Measurements from ENCODE around the gene GCNA.
"Not testable (repeated sequence)": the region's sequence is repeated elsewhere in the genome, so short reads cannot be mapped to it uniquely, and the experiment has no call there.

Gene GCNA

DNA sequence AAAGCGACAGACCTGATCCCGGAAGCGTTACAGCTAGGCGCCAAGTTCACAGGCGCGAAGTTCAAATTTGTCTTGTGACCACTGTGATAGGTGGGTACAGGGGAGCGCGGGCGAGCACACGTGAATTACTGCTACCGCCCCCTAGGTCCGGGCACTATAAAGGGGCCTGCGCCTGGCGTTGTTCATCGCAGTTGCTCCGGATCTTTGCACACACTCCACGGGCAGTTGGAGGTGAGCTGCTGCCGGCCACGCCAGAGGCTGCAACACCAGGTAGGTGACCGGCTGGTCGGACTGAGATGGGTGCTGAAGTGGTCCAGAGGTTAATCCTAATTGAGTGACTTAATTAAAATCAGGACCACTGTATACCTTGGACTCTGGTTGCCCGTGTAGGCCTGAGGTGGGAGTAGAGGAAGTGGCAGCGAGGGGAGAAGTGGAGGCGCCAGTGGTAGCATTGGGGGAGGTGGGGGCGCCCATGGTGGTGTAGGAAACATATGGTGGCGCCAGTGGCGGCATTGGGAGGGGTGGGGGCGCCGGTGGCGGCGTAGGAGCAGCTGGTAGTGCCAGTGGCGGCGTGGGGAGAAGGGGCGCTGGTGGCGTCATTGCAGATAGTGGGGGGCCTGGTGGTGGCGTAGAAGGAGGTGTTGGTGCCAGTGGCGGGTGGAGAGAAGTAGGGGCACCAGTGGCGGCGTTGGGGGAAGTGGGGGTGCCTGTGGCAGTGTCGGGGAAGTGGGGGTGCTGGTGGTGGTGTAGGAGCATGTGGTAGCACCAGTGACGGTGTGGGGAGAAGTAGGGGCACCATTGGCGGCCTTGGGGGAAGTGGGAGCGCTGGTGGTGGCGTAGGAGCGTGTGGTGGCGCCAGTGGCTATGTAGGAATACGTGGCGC is at the start of gene GCNA:
TSS of gene GCNA (plus strand) at position 185 of the 883 bp plus-strand sequence. CDS start 2,385 bp downstream, outside the sequence.
- DNase-seq = no peak

DNA sequence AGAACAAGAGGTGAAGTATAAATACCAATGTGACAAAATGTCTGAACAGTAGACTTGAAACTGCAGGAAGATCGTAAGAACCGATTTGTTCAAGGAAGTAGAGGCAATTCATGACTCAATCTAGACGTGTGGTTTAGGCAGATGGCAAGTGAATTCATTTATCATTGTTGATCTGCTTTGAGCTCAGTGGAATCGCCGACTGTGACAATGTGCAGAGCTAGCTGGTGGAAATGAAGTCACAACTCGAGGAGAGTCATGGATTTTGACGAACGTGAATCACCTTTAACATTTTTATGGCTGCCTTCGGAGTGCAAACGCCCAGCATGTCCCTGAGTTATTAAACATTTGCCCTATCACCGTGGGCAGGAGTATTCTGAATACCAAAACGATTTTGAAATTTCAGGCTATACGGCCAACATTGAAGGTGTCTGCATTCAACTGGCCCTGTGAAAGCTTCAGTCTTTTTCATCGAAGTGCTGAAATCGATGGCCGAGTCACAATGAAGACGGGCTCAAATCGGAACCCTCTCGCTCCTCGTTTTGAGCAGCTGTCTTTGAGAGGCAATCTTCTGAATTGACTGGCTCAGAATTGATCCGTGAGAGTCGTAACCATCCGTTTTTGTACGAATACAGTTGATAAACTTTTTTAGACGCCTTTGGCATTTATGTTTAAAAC is 46.0 kb upstream of the GCNA start:
- peak; percentile 36 for DNase-seq

DNA sequence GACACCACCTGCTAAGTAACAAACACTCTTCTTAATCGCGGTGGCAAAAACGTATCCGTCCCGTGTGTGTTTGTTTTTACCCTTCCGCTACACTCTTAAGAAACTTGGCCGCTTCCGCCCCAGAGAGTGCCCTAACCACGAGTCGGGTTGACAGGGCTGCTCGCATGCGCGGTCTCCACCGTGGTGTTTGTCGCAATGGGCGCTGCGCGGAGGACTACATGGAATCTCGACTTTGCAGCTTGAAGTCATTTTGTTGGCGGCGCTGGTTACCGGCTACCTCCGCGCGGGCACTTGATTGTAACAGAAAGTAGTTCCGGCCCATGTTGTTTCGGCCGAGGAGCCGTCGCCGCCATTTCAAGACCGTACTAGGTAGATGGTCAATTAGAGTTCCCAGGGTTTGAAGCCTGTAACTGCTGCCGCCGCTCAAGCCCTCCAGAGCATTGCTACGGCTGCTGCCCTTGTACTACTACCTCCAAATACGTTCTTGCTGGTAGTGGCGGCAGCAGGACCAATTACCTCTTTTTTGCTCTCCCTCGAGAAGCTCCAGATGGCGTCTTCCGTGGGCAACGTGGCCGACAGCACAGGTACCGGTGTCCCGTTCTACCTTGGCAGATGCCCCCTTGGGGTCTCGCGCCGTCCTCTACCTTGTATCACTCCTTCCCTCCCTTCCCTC is 45.3 kb upstream of the GCNA start, which contains the start of gene OGT:
TSS of gene OGT (plus strand) at position 352 of the 673 bp plus-strand sequence. CDS start at position 548, 196 bp downstream.
- DNase-seq = peak; percentile 98

- DNase-seq = no peak
Observed at GRCh38 chrX:71533516-71533850, 44.8 kb upstream of the GCNA start.

GRCh38 chrX:71533851-71534561 is 44.2 kb upstream of the GCNA start:
- DNase-seq = peak; percentile 61

DNA sequence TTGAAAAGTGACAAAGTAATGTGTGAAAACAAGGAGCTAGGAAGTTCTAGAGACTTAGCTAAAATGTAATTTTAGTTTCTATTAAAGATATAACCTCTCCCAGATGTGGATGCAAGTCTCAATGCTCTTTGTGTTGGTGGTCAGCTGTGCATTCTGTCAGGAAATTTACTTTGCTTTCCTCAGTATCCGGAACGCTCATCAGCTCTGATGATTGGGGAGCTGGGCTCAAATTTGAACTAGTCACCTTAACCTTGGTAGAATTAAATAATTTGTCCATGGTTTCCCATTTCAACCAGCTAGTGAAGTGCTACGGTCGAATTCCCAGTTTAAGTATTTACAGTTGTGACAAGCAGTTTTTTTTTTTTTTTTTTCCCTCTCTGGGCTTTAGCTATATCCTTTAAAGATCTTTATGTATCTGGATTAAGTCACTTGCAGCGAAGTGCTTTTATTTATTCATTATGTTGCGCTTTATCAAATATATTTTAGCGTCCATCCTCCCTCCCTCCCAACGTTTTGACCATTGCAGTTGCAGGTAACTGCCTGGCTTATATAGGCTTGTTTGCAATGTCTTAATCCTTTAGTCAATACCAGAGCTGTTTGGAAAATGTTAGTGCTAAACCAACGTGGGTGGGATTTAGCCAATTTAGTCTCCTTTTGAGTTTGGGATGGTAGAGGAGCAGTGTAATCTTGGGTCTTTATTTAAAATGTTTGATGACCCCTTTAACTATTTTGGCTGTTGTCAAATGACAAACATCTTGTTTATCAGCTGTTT is 43.3 kb upstream of the GCNA start:
- no peak for DNase-seq

DNA sequence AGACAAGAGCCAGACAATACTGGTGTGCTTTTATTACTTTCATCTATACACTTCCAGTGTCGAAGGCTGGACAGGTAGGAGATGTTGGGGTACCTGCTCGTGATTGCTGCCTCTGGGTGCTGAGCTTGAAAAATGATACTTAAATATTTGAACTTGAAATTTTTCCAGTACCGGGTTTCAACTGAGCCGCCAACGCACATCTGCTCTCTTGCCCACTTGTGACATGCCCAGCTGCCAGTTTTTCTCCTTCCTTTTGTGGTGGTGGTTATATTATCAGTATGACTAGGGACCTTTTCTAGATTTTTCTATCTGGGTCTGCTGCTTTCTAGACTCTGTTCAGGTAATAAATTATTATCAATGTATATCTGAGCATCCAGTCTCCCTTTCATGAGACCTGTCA is 42.0 kb upstream of the GCNA start:
- DNase-seq = no peak

DNA sequence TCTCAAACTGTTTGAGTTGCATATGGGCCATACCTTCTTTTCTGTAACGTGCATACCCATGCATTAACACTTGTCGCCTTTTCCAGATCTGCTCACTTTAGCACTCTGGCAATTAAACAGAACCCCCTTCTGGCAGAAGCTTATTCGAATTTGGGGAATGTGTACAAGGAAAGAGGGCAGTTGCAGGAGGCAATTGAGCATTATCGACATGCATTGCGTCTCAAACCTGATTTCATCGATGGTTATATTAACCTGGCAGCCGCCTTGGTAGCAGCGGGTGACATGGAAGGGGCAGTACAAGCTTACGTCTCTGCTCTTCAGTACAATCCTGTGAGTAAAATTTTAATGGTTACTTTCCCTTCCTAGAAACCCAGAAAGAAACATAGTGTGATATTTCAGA is 40.5 kb upstream of the GCNA start:
- no peak for DNase-seq

DNA sequence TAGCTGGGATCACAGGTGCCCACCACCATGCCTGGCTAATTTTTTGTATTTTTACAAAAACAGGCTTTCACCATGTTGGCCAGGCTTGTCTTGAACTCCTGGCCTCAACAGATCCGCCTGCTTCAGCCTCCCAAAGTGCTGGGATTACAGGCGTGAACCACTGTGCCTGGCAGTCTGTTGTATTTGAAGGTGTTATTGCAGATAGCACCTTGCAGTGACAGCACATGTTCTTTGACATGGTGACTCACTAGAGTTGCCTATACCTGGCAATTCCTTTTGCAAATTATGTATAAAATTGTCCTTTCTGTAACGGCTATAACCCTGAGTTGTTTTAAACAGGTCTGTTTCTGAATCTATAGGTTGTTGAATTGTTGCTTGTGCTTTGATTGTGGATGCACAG is 37.4 kb upstream of the GCNA start:
- no peak for DNase-seq

DNA sequence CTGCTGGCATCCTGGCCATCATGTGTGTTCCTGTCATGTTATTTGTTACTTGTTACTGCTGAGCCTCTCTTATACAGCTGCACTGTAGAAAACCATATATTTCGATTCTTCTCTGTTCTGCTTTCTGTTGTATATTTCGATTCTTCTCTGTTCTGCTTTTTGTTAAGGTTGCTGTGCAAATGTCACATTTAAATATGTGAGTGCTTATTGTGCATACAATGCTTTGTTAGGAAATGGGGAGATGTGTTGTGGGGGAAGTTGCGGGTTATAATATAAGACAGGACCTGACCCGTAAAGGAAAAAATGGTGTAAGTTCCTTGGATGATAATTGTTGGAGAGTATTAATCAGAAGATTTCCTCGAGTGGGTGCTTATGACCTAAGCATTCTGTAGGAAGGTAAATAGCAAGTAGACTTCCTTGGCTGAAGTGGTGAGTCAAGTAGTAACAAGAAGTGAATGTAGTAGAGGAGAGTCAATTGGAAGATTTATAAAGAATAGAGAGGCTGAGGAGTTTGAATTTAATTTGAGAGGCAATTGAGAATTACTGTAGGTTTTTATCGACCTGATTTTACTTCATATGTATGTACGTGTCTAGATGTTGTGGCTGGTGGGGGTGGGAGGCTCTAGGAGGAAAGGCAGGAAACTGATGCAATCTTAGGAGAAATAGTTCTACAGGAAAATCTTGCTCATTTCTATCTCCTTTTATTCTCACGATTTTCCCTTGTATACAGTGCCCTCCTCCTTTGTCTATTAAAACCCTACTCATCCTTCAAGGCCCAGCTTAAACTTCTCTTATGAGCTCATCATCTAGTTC is 36.8 kb upstream of the GCNA start:
- DNase-seq = no peak

GRCh38 chrX:71542411-71542810 is 35.8 kb upstream of the GCNA start:
- no peak for DNase-seq

GRCh38 chrX:71542825-71543224 is 35.4 kb upstream of the GCNA start:
- DNase-seq = no peak

GRCh38 chrX:71543316-71543715 is 34.9 kb upstream of the GCNA start:
- no peak for DNase-seq

DNA sequence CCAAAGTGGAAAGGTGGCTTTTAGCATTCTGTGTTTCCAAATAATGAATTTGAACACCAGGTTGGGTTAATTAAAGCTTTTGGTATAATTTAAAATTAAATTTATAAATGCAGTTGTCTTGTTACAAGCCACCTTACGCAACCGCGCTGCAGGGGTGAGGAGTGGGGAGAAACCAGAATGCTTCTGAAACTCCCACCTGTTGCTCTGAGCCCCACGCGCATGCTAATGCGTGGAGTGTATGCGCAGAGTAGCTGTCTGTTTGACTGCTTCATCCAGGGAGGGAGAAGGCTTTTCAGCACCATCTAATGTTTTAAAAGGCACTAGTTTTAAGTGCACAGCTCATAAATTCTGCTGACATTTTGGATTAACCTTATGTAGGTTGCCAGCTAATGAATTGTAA is 32.9 kb upstream of the GCNA start:
- DNase-seq = no peak

DNA sequence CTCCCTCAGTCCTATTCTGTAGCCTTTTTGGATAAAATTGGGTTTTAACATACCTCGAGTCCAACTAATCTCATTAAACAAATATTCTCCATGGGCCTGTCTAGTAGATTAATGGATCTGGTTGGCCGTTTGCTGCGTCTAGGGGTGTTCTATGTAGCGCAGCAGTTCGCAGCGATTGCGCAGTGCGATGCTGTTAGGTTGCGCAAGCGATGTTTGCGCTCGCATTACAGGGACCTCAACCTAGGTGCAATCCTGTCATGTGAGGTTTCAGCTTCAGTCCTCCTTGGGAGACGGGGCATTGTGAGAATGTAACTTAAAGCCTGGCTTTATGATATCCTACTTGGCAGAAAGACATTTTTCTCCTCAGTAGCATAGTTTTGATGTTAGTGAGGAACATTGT is 31.4 kb upstream of the GCNA start:
- DNase-seq = no peak

- DNase-seq = no peak
Observed at GRCh38 chrX:71547339-71547738, 30.9 kb upstream of the GCNA start.

DNA sequence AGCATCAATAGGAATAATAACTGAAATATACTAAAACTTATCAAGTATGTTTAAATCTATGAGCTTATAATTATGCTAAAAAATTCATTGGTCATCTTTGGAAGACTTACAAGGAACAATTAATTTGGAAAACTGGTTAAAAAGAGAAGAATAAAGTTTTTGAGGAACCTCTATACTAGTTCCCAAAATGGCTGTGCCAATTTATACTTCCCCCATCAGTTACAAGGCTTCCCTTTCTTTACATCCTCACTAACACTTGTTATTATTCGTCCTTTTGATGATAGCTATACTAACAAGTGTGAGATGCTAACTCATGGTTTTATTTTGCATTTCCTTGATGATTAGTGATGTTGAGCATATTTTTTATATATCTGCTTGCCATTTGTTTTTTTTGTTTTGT is 28.3 kb upstream of the GCNA start:
- DNase-seq = no peak

DNA sequence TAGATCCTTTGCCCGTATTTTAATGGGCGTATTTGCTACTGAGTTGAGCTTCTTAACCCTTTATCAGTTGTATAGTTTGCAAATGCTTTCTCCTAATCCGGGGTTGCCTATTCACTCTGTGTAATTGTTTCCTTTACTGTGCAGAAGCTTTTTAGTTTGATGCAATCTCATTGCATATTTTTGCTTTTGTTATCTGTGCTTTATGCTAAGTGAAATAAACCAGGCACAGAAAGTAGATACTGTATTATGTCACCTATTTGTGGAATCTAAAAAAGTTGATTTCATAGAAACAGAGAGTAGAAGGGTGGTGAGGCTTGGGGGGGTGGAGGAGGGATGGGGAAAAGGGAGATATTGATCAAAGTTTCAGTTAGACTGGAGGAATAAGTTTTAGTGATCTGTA is 27.7 kb upstream of the GCNA start:
- DNase-seq = no peak

DNA sequence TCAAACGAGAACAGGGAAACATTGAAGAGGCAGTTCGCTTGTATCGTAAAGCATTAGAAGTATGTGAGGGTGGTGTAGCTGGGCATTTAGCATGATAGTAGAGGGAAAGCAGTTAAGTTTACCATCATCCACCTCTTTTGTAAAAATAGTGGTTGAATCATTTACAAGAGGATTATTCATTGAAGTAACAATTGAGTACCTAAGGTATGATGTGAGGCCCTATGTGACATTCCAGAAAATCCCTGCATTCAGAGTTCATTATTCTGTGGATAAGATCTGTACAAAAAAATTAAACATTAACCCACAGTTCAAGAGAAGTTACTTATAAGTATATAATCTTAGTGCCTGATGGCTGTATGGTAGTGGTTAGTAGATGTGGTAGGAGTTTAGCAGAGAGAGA is 22.2 kb upstream of the GCNA start:
- no peak for DNase-seq

DNA sequence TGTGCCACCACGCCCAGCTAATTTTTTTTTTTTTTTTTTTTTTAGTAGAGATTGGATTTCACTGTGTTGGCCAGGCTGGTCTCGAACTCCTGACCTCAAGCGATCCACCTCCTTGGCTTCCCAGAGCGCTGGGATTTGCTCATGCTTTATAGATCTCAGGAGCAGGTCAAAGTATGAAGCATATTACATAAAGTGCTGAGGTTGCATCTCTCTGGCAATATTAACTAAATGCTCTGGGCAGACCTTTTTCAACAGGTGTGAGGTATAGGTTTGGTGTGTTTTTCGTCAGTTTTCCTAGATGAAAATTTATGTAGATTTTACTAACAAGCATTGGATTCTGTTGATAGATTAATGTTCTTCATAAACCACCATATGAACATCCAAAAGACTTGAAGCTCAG is 19.3 kb upstream of the GCNA start:
- no peak for DNase-seq

DNA sequence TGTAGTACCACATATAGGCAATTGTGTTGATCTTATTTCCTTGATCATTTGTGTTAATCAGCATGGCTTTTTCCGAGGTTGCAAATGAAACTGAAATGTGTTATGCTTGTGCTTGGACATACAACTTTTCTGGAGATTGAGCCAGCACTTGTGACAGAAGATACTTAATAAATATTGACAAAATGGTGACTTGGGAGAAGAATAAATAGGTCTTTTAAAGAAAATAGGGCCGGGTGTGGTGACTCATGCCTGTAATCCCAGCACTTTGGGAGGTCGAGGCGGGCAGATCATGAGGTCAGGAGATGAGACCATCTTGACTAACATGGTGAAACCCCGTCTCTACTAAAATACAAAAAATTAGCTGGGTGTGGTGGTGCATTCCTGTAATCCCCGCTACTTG is 18.5 kb upstream of the GCNA start:
- DNase-seq = not testable (repeated sequence)
